Sigmoid colon (tissue), 7 donors: ENCODE results near the gene ACOXL. TPM values are rescaled to one million over a fixed set of nuclear protein-coding genes. Genes with fewer than 3 reads are reported as not detected.
A peak's percentile ranks its signal among the peaks of the same experiment; 100 is the strongest.
"Not testable (repeated sequence)": the region's sequence is repeated elsewhere in the genome, so short reads cannot be mapped to it uniquely, and the experiment has no call there.

Experiments
- DNase-seq: peaks from one replicate; pipeline ENCODE4 v3.0.0-alpha.2; 2019
- H3K27ac ChIP-seq, 4 donors: fragments of 200-600 bp; sonication (generic); one replicate each; pipeline ENCODE4 v1.5.1; 2016 to 2019; ENCODE audit warnings: mild to moderate bottlenecking in 1 of 4
- H3K27me3 ChIP-seq, 3 donors: fragments of 200-600 bp; sonication (generic); one replicate each; pipeline ENCODE4 v1.5.1; 2019; ENCODE audit warnings: mild to moderate bottlenecking in 1 of 3
- H3K36me3 ChIP-seq, 4 donors: fragments of 200-600 bp; sonication (generic); one replicate each; pipeline ENCODE4 v1.5.1; 2016 to 2019
- H3K4me1 ChIP-seq, 4 donors: fragments of 200-600 bp; sonication (generic); one replicate each; pipeline ENCODE4 v1.5.1; 2017 to 2019
- H3K4me3 ChIP-seq, 4 donors: fragments of 200-600 bp; sonication (generic); one replicate each; pipeline ENCODE4 v1.5.1; 2017 to 2019; ENCODE audit warnings: mild to moderate bottlenecking in 2 of 4, moderate library complexity in 1 of 4
- H3K9me3 ChIP-seq, 4 donors: fragments of 200-600 bp in 3 of 4; sonication (generic) in 3 of 4; one replicate each; pipeline versions ENCODE4 v1.5.1 to v1.6.1; 2013 to 2019
- CTCF ChIP-seq, 4 experiments: fragments of 450-650 bp in 3 of 4; fragments of 200-600 bp in 1 of 4; IDR thresholded peaks; one replicate each; pipeline ENCODE4 v1.5.1; 2016 to 2019; ENCODE audit warnings: antibody characterized with exemption in 4 of 4, mild to moderate bottlenecking in 3 of 4, moderate library complexity in 2 of 4
- EP300 ChIP-seq, 4 donors: sonication (generic); formaldehyde crosslinking; IDR thresholded peaks; one replicate each; pipeline ENCODE4 v1.6.1; 2017; ENCODE audit warnings: antibody characterized with exemption in 4 of 4
- POLR2A ChIP-seq, 2 donors: fragments of 450-650 bp; IDR thresholded peaks; one replicate each; pipeline ENCODE4 v1.6.1; 2016; ENCODE audit warnings: antibody characterized with exemption in 2 of 2, mild to moderate bottlenecking in 2 of 2, moderate library complexity in 2 of 2
- POLR2AphosphoS5 ChIP-seq, 4 donors: sonication (generic); formaldehyde crosslinking; IDR thresholded peaks; one replicate each; pipeline ENCODE4 v1.6.1; 2017; ENCODE audit warnings: antibody characterized with exemption in 4 of 4
- WGBS, 2 donors: extraction: QIAGEN DNeasy Blood & Tissue Kit; methylation state at CpG; one replicate each; pipeline ENCODE4 v1.1.7; 2013; 5-methylcytosine and 5-hydroxymethylcytosine counted together
- intact Hi-C: fragments of 100-400 bp; cut with DNase I; formaldehyde crosslinking; loops from one replicate; pipeline ENCODE4 v1.15.1; 2023
- polyA plus RNA-seq, 3 donors: library from polyadenylated mRNA; stranded (reverse); fragments of 200-250 nt; gene quantifications; one replicate each; pipeline ENCODE4 v1.2.3, GENCODE V29; 2013
- total RNA-seq, 4 donors: library from RNA; depleted of rRNA; stranded (reverse); fragments of >200 nt; gene quantifications; one replicate each; pipeline ENCODE4 v1.1.0, GENCODE V29; 2016
- donor health status: healthy with polysubstance abuse.
- donor health status: Bipolar disorder and iron deficiency.
- donor health status: healthy.

ACOXL gene
- total and polyA plus RNA-seq, 7 donors: 0.45 TPM; not detected in 6

- WGBS, 2 donors: 86 to 90% methylated on average over 8 of the region's 8 CpGs
- no peak for TF ChIP-seq EP300 (IDR thresholded peaks at IDR 0.05)
- no peak for TF ChIP-seq CTCF (IDR thresholded peaks at IDR 0.05)
- no peak for TF ChIP-seq POLR2AphosphoS5 (IDR thresholded peaks at IDR 0.05)
- TF ChIP-seq POLR2A (IDR thresholded peaks at IDR 0.05): no peak
- H3K27me3 ChIP-seq: no peaks in the 10 kb centered on the region
- intact Hi-C loops: no loop called here
- H3K9me3 ChIP-seq: no peaks in the 10 kb centered on the region
- H3K36me3 ChIP-seq: no peaks in the 10 kb centered on the region
- H3K4me1 ChIP-seq: no peaks in the 10 kb centered on the region
- no peak overlapping the region for H3K27ac ChIP-seq
- DNase-seq: no peak
- H3K4me3 ChIP-seq: no peak overlapping the region
Observed at GRCh38 chr2:110852541-110853263, 120.3 kb downstream of the ACOXL start.

DNA sequence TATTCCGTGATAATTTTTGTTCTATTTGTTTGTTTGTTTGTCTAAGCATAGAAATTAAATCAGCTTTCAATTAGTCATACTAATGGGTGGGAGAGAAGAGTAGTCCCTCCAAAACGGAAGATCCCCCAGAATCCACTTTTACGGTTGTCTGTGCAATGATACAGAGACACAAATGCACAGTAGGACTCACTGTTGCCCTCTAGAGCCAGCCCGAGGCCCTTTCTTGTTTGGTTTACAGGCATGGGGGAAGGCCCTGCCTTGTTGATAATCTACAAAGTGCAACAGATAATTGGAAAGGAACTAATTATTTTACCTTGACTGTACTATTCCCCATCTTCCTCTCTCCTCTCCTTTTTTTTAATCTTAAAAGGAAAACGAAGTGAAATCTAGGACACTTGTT is 121.1 kb downstream of the ACOXL start:
- H3K4me1 ChIP-seq: no peaks in the 10 kb centered on the region
- 38 to 51% methylated on average over 5 of the region's 5 CpGs for WGBS, 2 donors
- no peaks in the 10 kb centered on the region for H3K36me3 ChIP-seq
- intact Hi-C loops: no loop called here
- no peaks in the 10 kb centered on the region for H3K9me3 ChIP-seq
- H3K4me3 ChIP-seq: no peak overlapping the region
- no peak overlapping the region for H3K27ac ChIP-seq
- no peak for DNase-seq
- no peak for TF ChIP-seq POLR2A (IDR thresholded peaks at IDR 0.05)
- no peak for TF ChIP-seq EP300 (IDR thresholded peaks at IDR 0.05)
- no peak for TF ChIP-seq POLR2AphosphoS5 (IDR thresholded peaks at IDR 0.05)
- peak in 1 of 4 experiments; percentile 12 for TF ChIP-seq CTCF (IDR thresholded peaks at IDR 0.05)
- no peaks in the 10 kb centered on the region for H3K27me3 ChIP-seq

DNA sequence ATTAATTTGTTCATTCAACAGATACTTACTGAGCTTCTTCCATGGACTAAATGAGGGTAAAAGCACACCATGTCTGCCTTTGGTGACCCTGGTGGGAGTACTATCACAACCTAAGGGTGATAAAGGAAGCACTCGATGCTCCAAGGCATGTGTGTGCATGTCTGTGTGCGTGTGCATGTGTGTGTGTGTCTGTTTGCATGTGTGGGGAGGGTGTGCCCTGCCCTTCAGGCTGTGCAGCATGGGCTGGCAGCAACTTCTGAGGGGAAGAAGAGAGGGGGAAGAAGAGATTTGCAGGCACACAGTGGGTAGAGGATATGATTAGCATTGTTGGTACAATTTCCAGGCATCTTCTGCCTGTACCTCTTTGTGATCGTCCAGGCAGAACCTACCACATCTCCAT is 121.6 kb downstream of the ACOXL start:
- TF ChIP-seq EP300 (IDR thresholded peaks at IDR 0.05) (no peak), CTCF (IDR thresholded peaks at IDR 0.05) (no peak), POLR2A (IDR thresholded peaks at IDR 0.05) (no peak), POLR2AphosphoS5 (IDR thresholded peaks at IDR 0.05) (no peak)
- no peak for DNase-seq

DNA sequence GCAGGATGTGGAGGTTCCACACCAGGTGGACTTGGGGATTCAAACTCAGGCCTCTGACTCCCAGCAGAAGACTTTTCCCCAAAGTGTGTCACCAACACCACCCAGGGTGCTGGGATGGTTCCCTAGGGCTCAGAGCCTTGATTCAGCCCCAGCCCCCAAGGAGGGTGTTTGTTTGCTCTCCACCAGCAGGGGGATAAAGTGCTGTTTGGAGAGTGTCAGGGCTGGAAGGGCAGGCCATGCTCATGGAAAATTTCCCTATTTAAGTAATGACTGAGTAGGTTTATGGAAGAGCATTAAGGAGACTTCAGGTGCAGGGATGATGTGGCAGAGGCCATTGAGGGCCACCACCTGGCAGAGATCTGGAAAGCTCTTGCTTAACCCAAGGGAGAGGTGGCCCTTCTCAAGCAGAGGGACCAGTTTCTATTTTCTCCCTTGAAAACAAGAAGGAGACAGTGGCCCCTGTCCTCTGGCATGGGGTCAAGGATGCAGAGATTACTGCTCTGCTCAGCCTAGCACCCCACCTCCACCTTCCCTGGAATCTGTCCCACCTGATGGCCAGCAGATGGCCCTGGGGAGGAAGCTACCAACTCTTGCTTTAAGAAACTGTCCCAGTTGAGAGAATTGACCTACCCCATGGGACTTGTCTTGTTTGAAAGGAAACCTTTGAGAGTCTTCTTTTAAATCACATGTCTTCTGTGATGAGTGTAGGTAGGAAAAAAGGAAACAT is 122.1 kb downstream of the ACOXL start:
- intact Hi-C loops: no loop called here
- no peaks in the 10 kb centered on the region for H3K9me3 ChIP-seq
- H3K27me3 ChIP-seq: no peaks in the 10 kb centered on the region
- H3K4me1 ChIP-seq: no peaks in the 10 kb centered on the region
- DNase-seq: no peak
- TF ChIP-seq CTCF (IDR thresholded peaks at IDR 0.05): no peak
- H3K4me3 ChIP-seq: no peak overlapping the region
- H3K27ac ChIP-seq: no peak overlapping the region
- H3K36me3 ChIP-seq: no peaks in the 10 kb centered on the region

More for the DNA sequence above, 121.6 kb downstream of the ACOXL start:
- intact Hi-C loops: no loop called here
- Histone ChIP-seq H3K36me3 (no peaks in the 10 kb centered on the region), H3K27ac (no peak overlapping the region), H3K9me3 (no peaks in the 10 kb centered on the region), H3K27me3 (no peaks in the 10 kb centered on the region), H3K4me3 (no peak overlapping the region), H3K4me1 (no peaks in the 10 kb centered on the region)
- WGBS, 2 donors: 90 to 91% methylated on average over 3 of the region's 3 CpGs

DNA sequence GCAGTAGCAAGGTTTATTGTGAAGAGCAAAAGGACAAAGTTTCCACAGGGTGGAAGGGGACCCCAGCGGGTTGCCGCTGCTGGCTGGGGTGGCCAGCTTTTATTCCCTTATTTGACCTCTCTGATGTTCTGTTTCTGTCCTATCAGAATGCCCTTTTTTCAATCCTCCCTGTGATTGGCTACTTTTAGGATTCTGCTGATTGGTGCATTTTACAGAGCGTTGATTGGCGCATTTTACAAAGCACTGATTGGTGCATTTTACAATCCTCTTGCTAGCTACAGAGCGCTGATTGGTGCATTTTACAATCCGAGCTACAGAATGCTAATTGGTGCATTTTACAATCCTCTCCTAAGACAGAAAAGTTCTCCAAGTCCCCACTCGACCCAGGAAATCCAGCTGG is 123.5 kb downstream of the ACOXL start:
- WGBS, 2 donors: 93 to 96% methylated on average over 7 of the region's 7 CpGs
- H3K27ac ChIP-seq, H3K4me1 ChIP-seq, H3K4me3 ChIP-seq, H3K9me3 ChIP-seq, H3K36me3 ChIP-seq, DNase-seq, intact Hi-C loops, H3K27me3 ChIP-seq: not testable (repeated sequence)
